Mesenchymal stem cell (in vitro differentiated cells and primary cell): ENCODE results near the gene SMYD1.

Experiments
- DNase-seq: peaks from one replicate; pipeline ENCODE4 v3.0.0-alpha.2; 2013
- H2AFZ ChIP-seq: one replicate; pipeline ENCODE4 v1.6.1; 2013; ENCODE audit warnings: low read depth, mild to moderate bottlenecking, control low read depth, inconsistent platforms, low read length, moderate library complexity
- H2AK5ac ChIP-seq: 2 replicates; pipeline ENCODE4 v1.6.1; 2013; ENCODE audit warnings: low read length, moderate library complexity, mild to moderate bottlenecking, inconsistent platforms; ENCODE audit not compliant: severe bottlenecking
- H2BK120ac ChIP-seq: one replicate; pipeline ENCODE4 v1.6.1; 2013; ENCODE audit warnings: low read depth, mild to moderate bottlenecking, inconsistent platforms, low read length, moderate library complexity
- H2BK12ac ChIP-seq, 2 experiments: one replicate each; pipeline ENCODE4 v1.6.1; 2013; ENCODE audit warnings: inconsistent platforms in 2 of 2, low read length in 2 of 2, mild to moderate bottlenecking in 2 of 2, moderate library complexity in 2 of 2, control low read depth in 1 of 2
- H2BK15ac ChIP-seq: one replicate; pipeline ENCODE4 v1.6.1; 2013; ENCODE audit warnings: mild to moderate bottlenecking, low read depth, inconsistent platforms; ENCODE audit not compliant: poor library complexity, severe bottlenecking
- H2BK5ac ChIP-seq: 2 replicates; pipeline ENCODE4 v1.6.1; 2013; ENCODE audit warnings: low read depth, mild to moderate bottlenecking, low read length, control low read depth, inconsistent platforms; ENCODE audit not compliant: poor library complexity, severe bottlenecking
- H3K14ac ChIP-seq, 2 experiments: one replicate each; pipeline ENCODE4 v1.6.1; 2013; ENCODE audit warnings: inconsistent platforms in 2 of 2, low read length in 2 of 2, control low read depth in 1 of 2, mild to moderate bottlenecking in 1 of 2, moderate library complexity in 1 of 2
- H3K18ac ChIP-seq, 2 experiments: one replicate each; pipeline ENCODE4 v1.6.1; 2013; ENCODE audit warnings: inconsistent platforms in 2 of 2, low read length in 2 of 2, control low read depth in 1 of 2, low read depth in 1 of 2, mild to moderate bottlenecking in 1 of 2
- H3K23ac ChIP-seq, 2 experiments: one replicate each; pipeline ENCODE4 v1.6.1; 2013; ENCODE audit warnings: inconsistent platforms in 2 of 2, low read length in 2 of 2, mild to moderate bottlenecking in 2 of 2, moderate library complexity in 2 of 2, control low read depth in 1 of 2
- H3K27ac ChIP-seq: 2 replicates; pipeline ENCODE4 v1.5.1; 2013; ENCODE audit warnings: mild to moderate bottlenecking, moderate library complexity, low read length, control low read depth, inconsistent platforms; ENCODE audit not compliant: poor library complexity, severe bottlenecking
- H3K27me3 ChIP-seq, 2 experiments: 2 replicates each; pipeline versions ENCODE4 v1.6.1 to v1.7.0; 2013; ENCODE audit warnings: low read length in 2 of 2, mild to moderate bottlenecking in 2 of 2, moderate library complexity in 2 of 2, control low read depth in 1 of 2, inconsistent platforms in 1 of 2; ENCODE audit not compliant: control insufficient read depth in 1 of 2, insufficient read depth in 1 of 2
- H3K36me3 ChIP-seq, 2 experiments: 2 replicates each; pipeline versions ENCODE4 v1.6.1 to v1.7.0; 2013; ENCODE audit warnings: low read length in 2 of 2, control low read depth in 1 of 2, inconsistent platforms in 1 of 2, low read depth in 1 of 2, mild to moderate bottlenecking in 1 of 2; ENCODE audit not compliant: insufficient read depth in 2 of 2, control insufficient read depth in 1 of 2
- H3K4ac ChIP-seq, 2 experiments: one replicate each; pipeline ENCODE4 v1.6.1; 2013; ENCODE audit warnings: inconsistent platforms in 2 of 2, low read length in 2 of 2, mild to moderate bottlenecking in 2 of 2, moderate library complexity in 2 of 2, control low read depth in 1 of 2, low read depth in 1 of 2
- H3K4me1 ChIP-seq: 2 replicates; pipeline ENCODE4 v1.6.1; 2013; ENCODE audit warnings: low read depth, low read length, control low read depth; ENCODE audit not compliant: control insufficient read depth, insufficient read depth
- H3K4me2 ChIP-seq: 2 replicates; pipeline ENCODE4 v1.6.1; 2013; ENCODE audit warnings: low read length, mild to moderate bottlenecking, inconsistent platforms; ENCODE audit not compliant: poor library complexity, severe bottlenecking
- H3K4me3 ChIP-seq, 2 experiments: 2 replicates each; pipeline versions ENCODE4 v1.5.1 to v1.7.0; 2013; ENCODE audit warnings: low read length in 2 of 2, mild to moderate bottlenecking in 2 of 2, control low read depth in 1 of 2, low read depth in 1 of 2; ENCODE audit not compliant: insufficient read depth in 1 of 2
- H3K79me1 ChIP-seq: replicated peaks from 2 replicates; pipeline ENCODE4 v1.6.1; 2013; ENCODE audit warnings: mild to moderate bottlenecking, control low read depth, low read length, inconsistent platforms; ENCODE audit not compliant: poor library complexity, severe bottlenecking
- H3K9ac ChIP-seq: 2 replicates; pipeline ENCODE4 v1.7.0; 2013; ENCODE audit warnings: mild to moderate bottlenecking, low read length, moderate library complexity
- H3K9me3 ChIP-seq: 2 replicates; pipeline ENCODE4 v1.7.0; 2013; ENCODE audit warnings: mild to moderate bottlenecking, low read length; ENCODE audit not compliant: control insufficient read depth
- H4K8ac ChIP-seq: one replicate; pipeline ENCODE4 v1.6.1; 2013; ENCODE audit warnings: inconsistent platforms, mild to moderate bottlenecking, low read length, moderate library complexity
- H4K91ac ChIP-seq: one replicate; pipeline ENCODE4 v1.6.1; 2013; ENCODE audit warnings: mild to moderate bottlenecking, low read length, inconsistent platforms
- WGBS: methylation state at CpG from one replicate; pipeline ENCODE4 v1.1.7; 2013; ENCODE audit warnings: mixed read lengths; 5-methylcytosine and 5-hydroxymethylcytosine counted together

Gene SMYD1

DNA sequence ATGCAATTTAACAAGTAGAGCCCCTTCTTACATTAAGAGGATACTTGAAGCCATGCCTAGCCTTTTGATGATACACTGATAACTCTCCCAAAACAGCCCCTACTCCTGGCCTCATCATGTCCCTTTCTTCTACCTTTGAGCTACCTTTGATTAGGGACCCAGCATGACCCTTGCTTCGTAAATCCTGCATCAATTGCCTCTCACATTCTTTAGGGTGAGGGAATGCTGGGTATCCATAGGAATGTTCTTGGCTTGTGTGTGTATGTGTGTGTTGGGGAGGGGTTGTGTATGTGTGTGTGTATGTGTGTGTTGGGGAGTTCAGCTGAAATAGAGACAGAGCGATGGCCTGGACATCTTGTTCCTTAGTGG lies 6.7 kb upstream of the SMYD1 start:
- H3K14ac ChIP-seq, result no peak overlapping the region
- H2AK5ac ChIP-seq, result no peak overlapping the region
- no peak overlapping the region for H2BK15ac ChIP-seq
- H2BK5ac ChIP-seq, result no peak overlapping the region
- H3K27ac ChIP-seq, result no peak overlapping the region
- no peak overlapping the region for H2BK12ac ChIP-seq
- no peak overlapping the region for H2BK120ac ChIP-seq
- H4K91ac ChIP-seq, result no peak overlapping the region
- H3K4ac ChIP-seq, result no peak overlapping the region
- H3K79me1 ChIP-seq, result no peaks in the 10 kb centered on the region
- DNase-seq, result no peak
- no peak overlapping the region for H3K4me3 ChIP-seq
- H3K9ac ChIP-seq, result no peak overlapping the region
- H4K8ac ChIP-seq, result no peak overlapping the region
- H3K4me1 ChIP-seq, result peaks cover 4% of the 10 kb centered on the region
- H3K23ac ChIP-seq, result no peak overlapping the region
- no peaks in the 10 kb centered on the region for H3K36me3 ChIP-seq
- H3K9me3 ChIP-seq, result no peaks in the 10 kb centered on the region
- no CpG with 5 or more reads among the region's 2 CpGs for WGBS
- H2AFZ ChIP-seq, result no peak overlapping the region
- no peaks in the 10 kb centered on the region for H3K27me3 ChIP-seq
- H3K4me2 ChIP-seq, result no peak overlapping the region
- H3K18ac ChIP-seq, result no peak overlapping the region

DNA sequence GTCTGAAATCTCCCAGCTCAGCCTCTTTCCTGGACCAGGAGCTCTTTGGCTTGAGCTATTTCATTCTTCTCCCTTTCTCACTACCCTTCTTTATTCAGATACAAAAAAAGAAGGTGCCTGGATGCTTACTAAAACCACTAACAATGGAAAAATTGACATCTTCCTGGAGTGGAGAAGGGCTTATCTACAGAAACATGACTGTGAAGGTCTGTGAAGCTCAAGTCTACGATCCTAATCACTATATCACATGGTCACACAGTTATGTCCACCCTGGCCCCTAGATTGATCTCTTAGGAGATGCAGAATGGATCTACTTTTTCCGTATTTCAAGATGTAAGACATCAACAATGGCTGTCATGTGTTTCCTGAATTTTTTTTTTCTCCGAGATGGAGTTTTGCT lies 6.3 kb upstream of the SMYD1 start:
- Histone ChIP-seq H3K23ac (no peak overlapping the region), H3K9me3 (no peaks in the 10 kb centered on the region), H3K36me3 (no peaks in the 10 kb centered on the region), H2AK5ac (no peak overlapping the region), H3K14ac (no peak overlapping the region), H3K79me1 (no peaks in the 10 kb centered on the region), H3K4me3 (no peak overlapping the region), H4K91ac (no peak overlapping the region), H3K4me2 (no peak overlapping the region), H2BK15ac (no peak overlapping the region), H2BK120ac (no peak overlapping the region), H2AFZ (no peak overlapping the region), H3K27ac (no peak overlapping the region), H3K27me3 (no peaks in the 10 kb centered on the region), H2BK12ac (no peak overlapping the region), H3K4ac (no peak overlapping the region), H3K9ac (no peak overlapping the region), H3K4me1 (peaks cover 1% of the 10 kb centered on the region), H2BK5ac (no peak overlapping the region), H4K8ac (no peak overlapping the region), H3K18ac (no peak overlapping the region)
- DNase-seq, result no peak
- 91% methylated on average over 2 of the region's 3 CpGs for WGBS

DNA sequence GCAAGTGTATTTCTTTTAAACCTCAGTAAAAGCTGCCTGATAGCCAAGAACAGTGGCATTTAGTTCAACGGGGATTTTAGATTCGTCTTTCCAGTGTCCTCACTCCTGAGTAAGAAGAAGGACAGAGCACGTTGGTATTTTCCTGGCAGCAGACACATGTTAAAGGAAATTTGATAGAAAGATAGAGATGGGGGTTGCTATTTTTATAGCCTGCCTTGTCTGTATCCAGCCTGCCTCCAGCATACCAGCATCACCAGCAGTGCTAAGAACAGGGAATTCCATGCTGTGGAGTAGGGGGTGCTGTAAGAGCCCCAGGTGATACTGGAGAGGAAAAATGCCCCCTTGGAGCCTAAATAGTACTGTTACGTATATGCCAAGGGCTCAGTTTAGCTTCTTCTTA lies 1.1 kb upstream of the SMYD1 start:
- Histone ChIP-seq H3K27me3 (peaks cover 0 to 6% of the 10 kb centered on the region in 2 experiments), H3K9me3 (no peaks in the 10 kb centered on the region), H3K4me3 (no peak overlapping the region), H2BK120ac (no peak overlapping the region), H3K4me2 (no peak overlapping the region), H3K14ac (no peak overlapping the region), H2BK5ac (no peak overlapping the region), H2AFZ (no peak overlapping the region), H2BK15ac (no peak overlapping the region), H3K27ac (no peak overlapping the region), H2AK5ac (no peak overlapping the region), H3K9ac (no peak overlapping the region), H2BK12ac (no peak overlapping the region), H3K23ac (no peak overlapping the region), H3K36me3 (no peaks in the 10 kb centered on the region), H3K4me1 (no peaks in the 10 kb centered on the region), H3K4ac (no peak overlapping the region), H3K18ac (no peak overlapping the region), H4K91ac (no peak overlapping the region), H3K79me1 (no peaks in the 10 kb centered on the region), H4K8ac (no peak overlapping the region)
- no peak for DNase-seq
- WGBS, result 76% methylated on average over 3 of the region's 4 CpGs

DNA sequence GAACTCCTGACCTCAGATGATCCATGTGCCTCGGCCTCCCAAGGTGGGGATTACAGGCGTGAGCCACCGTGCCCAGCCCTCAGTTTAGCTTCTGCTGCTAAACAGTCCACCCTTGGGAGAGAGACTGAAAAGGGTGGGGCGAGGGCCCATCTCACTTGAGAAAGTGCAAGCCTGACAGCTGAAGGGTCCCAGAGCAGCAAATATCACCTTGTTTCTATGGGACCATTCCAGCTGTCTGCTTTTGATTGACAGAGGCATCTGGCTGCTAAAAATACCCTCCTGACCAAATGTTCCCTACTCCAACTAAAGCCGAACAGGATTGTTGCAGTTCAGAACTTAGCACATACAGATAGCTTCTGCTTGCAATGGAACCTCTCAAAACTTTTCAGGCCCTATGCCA lies 436 bp upstream of the SMYD1 start:
- no peak overlapping the region for H2AFZ ChIP-seq
- H4K8ac ChIP-seq, result no peak overlapping the region
- no peak overlapping the region for H3K18ac ChIP-seq
- H2BK5ac ChIP-seq, result no peak overlapping the region
- no peak overlapping the region for H3K9ac ChIP-seq
- H2BK15ac ChIP-seq, result no peak overlapping the region
- no peak overlapping the region for H3K4ac ChIP-seq
- no peaks in the 10 kb centered on the region for H3K79me1 ChIP-seq
- peaks cover 0 to 6% of the 10 kb centered on the region in 2 experiments for H3K27me3 ChIP-seq
- DNase-seq, result no peak
- H3K23ac ChIP-seq, result no peak overlapping the region
- no peak overlapping the region for H2BK12ac ChIP-seq
- 91% methylated on average over 5 of the region's 5 CpGs for WGBS
- H3K14ac ChIP-seq, result no peak overlapping the region
- H2AK5ac ChIP-seq, result no peak overlapping the region
- no peak overlapping the region for H3K4me3 ChIP-seq
- no peaks in the 10 kb centered on the region for H3K36me3 ChIP-seq
- no peak overlapping the region for H2BK120ac ChIP-seq
- no peaks in the 10 kb centered on the region for H3K9me3 ChIP-seq
- no peaks in the 10 kb centered on the region for H3K4me1 ChIP-seq
- no peak overlapping the region for H3K4me2 ChIP-seq
- no peak overlapping the region for H3K27ac ChIP-seq
- H4K91ac ChIP-seq, result no peak overlapping the region
